ENCODE results near the gene FBXO10.

Gene FBXO10

GRCh38 chr9:37496020-37496419 lies 80.2 kb downstream of the FBXO10 start:
- Histone ChIP-seq H4K20me1 (ENCODE audit: insufficient read depth, low read length, poor library complexity, severe bottlenecking) (no peaks in the 10 kb centered on the region), H3K4me1 (ENCODE audit: insufficient read depth, low read length, poor library complexity, severe bottlenecking) (no peaks in the 10 kb centered on the region), H3K4me2 (ENCODE audit: low read depth, low read length, poor library complexity, severe bottlenecking) (no peak overlapping the region), H3K4me3 (ENCODE audit: low read length, poor library complexity, severe bottlenecking) (no peak overlapping the region), H3K9me3 (ENCODE audit: insufficient read depth, low read depth, low read length) (no peaks in the 10 kb centered on the region), H3K36me3 (ENCODE audit: insufficient read depth, low read length) (peaks cover 73% of the 10 kb centered on the region; the same call in 1 of the 2 replicates), H3K9ac (ENCODE audit: low read depth, low read length, poor library complexity, severe bottlenecking) (no peak overlapping the region), H3K27me3 (ENCODE audit: insufficient read depth, low read length, poor library complexity, severe bottlenecking) (no peaks in the 10 kb centered on the region), H3K79me2 (ENCODE audit: insufficient read depth, low read length) (no peaks in the 10 kb centered on the region; the same call in 1 of the 2 replicates), H3F3A (ENCODE audit: low read depth) (no peaks in the 10 kb centered on the region), H3K9me2 (replicated peaks; ENCODE audit: low read depth, low read length) (no peaks in the 10 kb centered on the region), H2AFZ (ENCODE audit: low read length) (no peak overlapping the region)
- TF ChIP-seq, protein P1, sequence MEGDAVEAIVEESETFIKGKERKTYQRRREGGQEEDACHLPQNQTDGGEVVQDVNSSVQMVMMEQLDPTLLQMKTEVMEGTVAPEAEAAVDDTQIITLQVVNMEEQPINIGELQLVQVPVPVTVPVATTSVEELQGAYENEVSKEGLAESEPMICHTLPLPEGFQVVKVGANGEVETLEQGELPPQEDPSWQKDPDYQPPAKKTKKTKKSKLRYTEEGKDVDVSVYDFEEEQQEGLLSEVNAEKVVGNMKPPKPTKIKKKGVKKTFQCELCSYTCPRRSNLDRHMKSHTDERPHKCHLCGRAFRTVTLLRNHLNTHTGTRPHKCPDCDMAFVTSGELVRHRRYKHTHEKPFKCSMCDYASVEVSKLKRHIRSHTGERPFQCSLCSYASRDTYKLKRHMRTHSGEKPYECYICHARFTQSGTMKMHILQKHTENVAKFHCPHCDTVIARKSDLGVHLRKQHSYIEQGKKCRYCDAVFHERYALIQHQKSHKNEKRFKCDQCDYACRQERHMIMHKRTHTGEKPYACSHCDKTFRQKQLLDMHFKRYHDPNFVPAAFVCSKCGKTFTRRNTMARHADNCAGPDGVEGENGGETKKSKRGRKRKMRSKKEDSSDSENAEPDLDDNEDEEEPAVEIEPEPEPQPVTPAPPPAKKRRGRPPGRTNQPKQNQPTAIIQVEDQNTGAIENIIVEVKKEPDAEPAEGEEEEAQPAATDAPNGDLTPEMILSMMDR (conservative IDR thresholded peaks at IDR 0.05; ENCODE audit: low read length) = no peak
- no peak for TF ChIP-seq EZH2phosphoT487 (IDR thresholded peaks at IDR 0.05; ENCODE audit: borderline replicate concordance)

- no peaks in the 10 kb centered on the region for H3F3A ChIP-seq (ENCODE audit: low read depth)
- peaks cover under 1% of the 10 kb centered on the region for H3K4me1 ChIP-seq (ENCODE audit: insufficient read depth, low read length, poor library complexity, severe bottlenecking)
- H3K27me3 ChIP-seq (ENCODE audit: insufficient read depth, low read length, poor library complexity, severe bottlenecking) = no peaks in the 10 kb centered on the region
- no peak overlapping the region for H3K4me3 ChIP-seq (ENCODE audit: low read length, poor library complexity, severe bottlenecking)
- TF ChIP-seq EZH2phosphoT487 (IDR thresholded peaks at IDR 0.05; ENCODE audit: borderline replicate concordance) = no peak
- TF ChIP-seq, protein P1 (conservative IDR thresholded peaks at IDR 0.05; ENCODE audit: low read length) = no peak
- H3K4me2 ChIP-seq (ENCODE audit: low read depth, low read length, poor library complexity, severe bottlenecking) = no peak overlapping the region
- H3K79me2 ChIP-seq (ENCODE audit: insufficient read depth, low read length) = no peaks in the 10 kb centered on the region; the same call in 1 of the 2 replicates
- H3K9me3 ChIP-seq (ENCODE audit: insufficient read depth, low read depth, low read length) = no peaks in the 10 kb centered on the region
- no peak overlapping the region for H3K9ac ChIP-seq (ENCODE audit: low read depth, low read length, poor library complexity, severe bottlenecking)
- H3K36me3 ChIP-seq (ENCODE audit: insufficient read depth, low read length) = peaks cover 69% of the 10 kb centered on the region; the same call in 1 of the 2 replicates
- H2AFZ ChIP-seq (ENCODE audit: low read length) = no peak overlapping the region
- no peaks in the 10 kb centered on the region for H4K20me1 ChIP-seq (ENCODE audit: insufficient read depth, low read length, poor library complexity, severe bottlenecking)
- H3K9me2 ChIP-seq (replicated peaks; ENCODE audit: low read depth, low read length) = no peaks in the 10 kb centered on the region
Observed at GRCh38 chr9:37495571-37495970, 80.6 kb downstream of the FBXO10 start.

DNA sequence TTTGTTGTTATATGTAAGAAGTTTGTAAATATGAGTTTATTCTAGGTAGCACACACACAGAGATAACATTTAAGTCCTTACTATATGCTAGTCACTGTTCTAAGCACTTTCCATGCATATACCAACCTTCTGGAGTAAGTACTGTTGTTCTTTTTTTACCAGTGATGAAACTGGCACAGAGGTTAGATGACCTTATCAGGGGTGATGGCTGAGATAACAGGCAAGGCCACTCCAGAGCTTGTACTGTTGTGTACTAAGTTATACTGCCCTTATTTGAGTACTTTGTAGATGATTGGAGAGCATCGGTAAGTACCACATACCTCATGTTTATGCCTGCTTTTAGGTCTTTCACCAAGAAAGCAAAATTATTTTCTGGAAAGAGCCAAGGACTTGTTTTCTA lies 84.2 kb downstream of the FBXO10 start:
- Histone ChIP-seq H4K20me1 (ENCODE audit: insufficient read depth, low read length, poor library complexity, severe bottlenecking) (peaks cover 6% of the 10 kb centered on the region), H2AFZ (ENCODE audit: low read length) (no peak overlapping the region), H3K9me2 (replicated peaks; ENCODE audit: low read depth, low read length) (no peaks in the 10 kb centered on the region), H3K79me2 (ENCODE audit: insufficient read depth, low read length) (peaks cover 20% of the 10 kb centered on the region), H3K9me3 (ENCODE audit: insufficient read depth, low read depth, low read length) (no peaks in the 10 kb centered on the region), H3K27me3 (ENCODE audit: insufficient read depth, low read length, poor library complexity, severe bottlenecking) (no peaks in the 10 kb centered on the region), H3K9ac (ENCODE audit: low read depth, low read length, poor library complexity, severe bottlenecking) (no peak overlapping the region), H3K4me1 (ENCODE audit: insufficient read depth, low read length, poor library complexity, severe bottlenecking) (peaks cover 24% of the 10 kb centered on the region), H3K4me2 (ENCODE audit: low read depth, low read length, poor library complexity, severe bottlenecking) (peak overlapping the region; percentile 10), H3F3A (ENCODE audit: low read depth) (no peaks in the 10 kb centered on the region), H3K4me3 (ENCODE audit: low read length, poor library complexity, severe bottlenecking) (no peak overlapping the region), H3K36me3 (ENCODE audit: insufficient read depth, low read length) (peaks cover 43% of the 10 kb centered on the region; the same call in 1 of the 2 replicates)
- TF ChIP-seq, protein P1 (conservative IDR thresholded peaks at IDR 0.05; ENCODE audit: low read length) = no peak
- TF ChIP-seq EZH2phosphoT487 (IDR thresholded peaks at IDR 0.05; ENCODE audit: borderline replicate concordance) = no peak
